H9 (cell line): ENCODE results near the gene ESPNL. TPM values are rescaled to one million over a fixed set of nuclear protein-coding genes. Genes with fewer than 3 reads are reported as not detected.

Source experiments
- DNase-seq: peaks from one replicate; pipeline ENCODE4 v3.0.0-alpha.2; 2017
- H2AFZ ChIP-seq: one replicate; pipeline ENCODE4 v1.6.1; 2013; ENCODE audit warnings: mild to moderate bottlenecking, low read length, control low read depth, moderate library complexity
- H2AK5ac ChIP-seq: 2 replicates; pipeline ENCODE4 v1.6.1; 2013; ENCODE audit warnings: low read length, control low read depth, mixed read lengths; ENCODE audit not compliant: insufficient read length
- H2BK120ac ChIP-seq: one replicate; pipeline ENCODE4 v1.6.1; 2013; ENCODE audit warnings: low read depth, mild to moderate bottlenecking, low read length, control low read depth, inconsistent platforms; ENCODE audit not compliant: poor library complexity, severe bottlenecking
- H2BK12ac ChIP-seq: 2 replicates; pipeline ENCODE4 v1.6.1; 2013; ENCODE audit warnings: low read length, control low read depth, mixed read lengths, low read depth; ENCODE audit not compliant: insufficient read length
- H2BK15ac ChIP-seq: 2 replicates; pipeline ENCODE4 v1.6.1; 2013; ENCODE audit warnings: low read depth, low read length, control low read depth
- H2BK20ac ChIP-seq: one replicate; pipeline ENCODE4 v1.6.1; 2013; ENCODE audit warnings: low read depth, mild to moderate bottlenecking, low read length, control low read depth, inconsistent platforms; ENCODE audit not compliant: poor library complexity, severe bottlenecking
- H2BK5ac ChIP-seq: 2 replicates; pipeline ENCODE4 v1.6.1; 2013; ENCODE audit warnings: low read length, control low read depth, mixed read lengths; ENCODE audit not compliant: insufficient read length
- H3K14ac ChIP-seq: 2 replicates; pipeline ENCODE4 v1.6.1; 2013; ENCODE audit warnings: low read length, control low read depth; ENCODE audit not compliant: insufficient read depth
- H3K18ac ChIP-seq: 2 replicates; pipeline ENCODE4 v1.6.1; 2013; ENCODE audit warnings: low read depth, mild to moderate bottlenecking, mixed read lengths, low read length, control low read depth; ENCODE audit not compliant: insufficient read length
- H3K23ac ChIP-seq: 2 replicates; pipeline ENCODE4 v1.6.1; 2013; ENCODE audit warnings: low read length, control low read depth, mixed read lengths, low read depth; ENCODE audit not compliant: insufficient read length
- H3K23me2 ChIP-seq: 2 replicates; pipeline ENCODE4 v1.6.1; 2013; ENCODE audit warnings: low read depth, mild to moderate bottlenecking, mixed read lengths, low read length, control low read depth; ENCODE audit not compliant: insufficient read length, poor library complexity, severe bottlenecking
- H3K27ac ChIP-seq: 2 replicates; pipeline ENCODE4 v1.5.1; 2013; ENCODE audit warnings: low read length, control low read depth, mixed read lengths, low read depth; ENCODE audit not compliant: insufficient read length
- H3K27me3 ChIP-seq: 2 replicates; pipeline ENCODE4 v1.6.1; 2013; ENCODE audit warnings: low read length, control low read depth, inconsistent platforms; ENCODE audit not compliant: insufficient read depth
- H3K4ac ChIP-seq: 2 replicates; pipeline ENCODE4 v1.6.1; 2013; ENCODE audit warnings: low read depth, mild to moderate bottlenecking, control low read depth, inconsistent platforms, low read length, moderate library complexity
- H3K4me1 ChIP-seq: 2 replicates; pipeline ENCODE4 v1.6.1; 2013; ENCODE audit warnings: low read length, control low read depth, inconsistent platforms; ENCODE audit not compliant: insufficient read depth
- H3K4me2 ChIP-seq: 2 replicates; pipeline ENCODE4 v1.6.1; 2013; ENCODE audit warnings: low read length, control low read depth, mixed read lengths; ENCODE audit not compliant: insufficient read length, insufficient read depth
- H3K56ac ChIP-seq: 2 replicates; pipeline ENCODE4 v1.6.1; 2013; ENCODE audit warnings: low read depth, mild to moderate bottlenecking, mixed read lengths, low read length, control low read depth; ENCODE audit not compliant: insufficient read length
- H3K79me1 ChIP-seq: 2 replicates; pipeline ENCODE4 v1.6.1; 2013; ENCODE audit warnings: low read depth, mild to moderate bottlenecking, moderate library complexity, low read length, control low read depth, inconsistent platforms; ENCODE audit not compliant: insufficient read depth, poor library complexity, severe bottlenecking
- H3K79me2 ChIP-seq: 2 replicates; pipeline ENCODE4 v1.6.1; 2013; ENCODE audit warnings: low read length, control low read depth, inconsistent platforms; ENCODE audit not compliant: insufficient read depth
- H3K9ac ChIP-seq: 2 replicates; pipeline ENCODE4 v1.6.1; 2013; ENCODE audit warnings: low read length, control low read depth, mixed read lengths; ENCODE audit not compliant: insufficient read length; ENCODE audit errors: extremely low read depth
- H3K9me3 ChIP-seq: one replicate; pipeline ENCODE4 v1.6.1; 2013; ENCODE audit warnings: low read depth, low read length, inconsistent platforms; ENCODE audit not compliant: control insufficient read depth
- H3T11ph ChIP-seq: one replicate; pipeline ENCODE4 v1.6.1; 2013; ENCODE audit warnings: mild to moderate bottlenecking, low read length, control low read depth, inconsistent platforms
- H4K20me1 ChIP-seq: one replicate; pipeline ENCODE4 v1.6.1; 2013; ENCODE audit not compliant: control insufficient read depth, insufficient read length, insufficient read depth
- H4K5ac ChIP-seq: 2 replicates; pipeline ENCODE4 v1.6.1; 2013; ENCODE audit warnings: low read depth, mild to moderate bottlenecking, mixed read lengths, low read length, control low read depth; ENCODE audit not compliant: insufficient read length
- H4K8ac ChIP-seq: replicated peaks from 2 replicates; pipeline ENCODE4 v1.6.1; 2013; ENCODE audit warnings: low read length, control low read depth, mixed read lengths, low read depth; ENCODE audit not compliant: insufficient read length
- H4K91ac ChIP-seq: 2 replicates; pipeline ENCODE4 v1.6.1; 2013; ENCODE audit warnings: low read depth, mild to moderate bottlenecking, moderate library complexity, mixed read lengths, low read length, control low read depth; ENCODE audit not compliant: insufficient read length
- H3K27ac Mint-ChIP-seq, 3 experiments: 2 replicates in 2 of 3; 3 replicates in 1 of 3; pipeline ENCODE4 v1.8.0; 2020 to 2021; ENCODE audit warnings: mixed read lengths in 3 of 3, mild to moderate bottlenecking in 1 of 3, moderate library complexity in 1 of 3
- H3K27me3 Mint-ChIP-seq: 2 replicates; pipeline ENCODE4 v1.8.0; 2021; ENCODE audit warnings: low read depth, mild to moderate bottlenecking, moderate library complexity, mixed read lengths
- H3K36me3 Mint-ChIP-seq, 3 experiments: 2 replicates in 2 of 3; 3 replicates in 1 of 3; pipeline ENCODE4 v1.8.0; 2020 to 2021; ENCODE audit warnings: low read depth in 3 of 3, mixed read lengths in 3 of 3; ENCODE audit not compliant: insufficient read depth in 1 of 3
- H3K4me1 Mint-ChIP-seq, 2 experiments: 2 replicates each; pipeline ENCODE4 v1.8.0; 2020; ENCODE audit warnings: mixed read lengths in 2 of 2
- H3K4me3 Mint-ChIP-seq, 2 experiments: 2 replicates in 1 of 2; 3 replicates in 1 of 2; pipeline ENCODE4 v1.8.0; 2020 to 2021; ENCODE audit warnings: mild to moderate bottlenecking in 2 of 2, mixed read lengths in 2 of 2, moderate library complexity in 1 of 2
- H3K9me3 Mint-ChIP-seq, 2 experiments: 2 replicates in 1 of 2; 3 replicates in 1 of 2; pipeline ENCODE4 v1.8.0; 2020; ENCODE audit warnings: mild to moderate bottlenecking in 2 of 2, mixed read lengths in 2 of 2, moderate library complexity in 1 of 2
- WGBS: extraction: QIAGEN DNeasy Blood & Tissue Kit; methylation state at CpG from one replicate; pipeline ENCODE4 v1.1.7; 2013; ENCODE audit warnings: missing lambda C conversion rate, low lambda C conversion rate, mixed read lengths; ENCODE audit not compliant: insufficient read length; ENCODE audit errors: extremely low coverage; 5-methylcytosine and 5-hydroxymethylcytosine counted together
- total RNA-seq: library from RNA; stranded (reverse); gene quantifications from 2 replicates; pipeline ENCODE4 v1.2.1, GENCODE V29; 2021
- TF ChIP-seq, protein P1 (sequence below): fragments of 200-600 bp; sonication (generic); conservative IDR thresholded peaks from 3 replicates; pipeline ENCODE4 v1.8.0; 2021; ENCODE audit warnings: antibody characterized with exemption, mild to moderate bottlenecking

Gene ESPNL
- total RNA-seq, 1 experiment from 2014 or later: 0.17 TPM

DNA sequence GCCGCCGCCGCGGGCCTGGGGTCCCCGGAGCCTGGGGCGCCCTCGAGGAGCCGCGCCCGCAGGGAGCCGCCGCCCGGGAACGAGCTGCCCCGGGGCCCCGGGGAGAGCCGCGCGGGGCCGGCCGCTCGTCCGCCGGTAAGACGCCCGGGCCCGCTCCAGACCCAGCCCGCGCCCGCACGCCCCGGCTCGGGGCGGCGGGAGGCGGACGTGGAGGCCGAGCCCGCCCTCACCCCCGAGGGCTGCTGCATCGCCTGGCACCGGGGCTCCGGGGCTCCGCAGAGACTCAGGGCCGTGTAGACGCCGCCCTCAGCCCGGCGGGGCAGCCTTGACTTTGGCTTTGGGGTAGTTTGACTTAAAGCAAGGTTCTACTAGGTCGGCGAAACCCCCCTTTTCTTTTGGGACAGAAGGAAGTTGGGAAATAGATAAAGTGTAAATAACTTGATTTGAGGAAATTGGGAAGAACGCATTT is 59.0 kb downstream of the ESPNL start:
- TF ChIP-seq, protein P1, sequence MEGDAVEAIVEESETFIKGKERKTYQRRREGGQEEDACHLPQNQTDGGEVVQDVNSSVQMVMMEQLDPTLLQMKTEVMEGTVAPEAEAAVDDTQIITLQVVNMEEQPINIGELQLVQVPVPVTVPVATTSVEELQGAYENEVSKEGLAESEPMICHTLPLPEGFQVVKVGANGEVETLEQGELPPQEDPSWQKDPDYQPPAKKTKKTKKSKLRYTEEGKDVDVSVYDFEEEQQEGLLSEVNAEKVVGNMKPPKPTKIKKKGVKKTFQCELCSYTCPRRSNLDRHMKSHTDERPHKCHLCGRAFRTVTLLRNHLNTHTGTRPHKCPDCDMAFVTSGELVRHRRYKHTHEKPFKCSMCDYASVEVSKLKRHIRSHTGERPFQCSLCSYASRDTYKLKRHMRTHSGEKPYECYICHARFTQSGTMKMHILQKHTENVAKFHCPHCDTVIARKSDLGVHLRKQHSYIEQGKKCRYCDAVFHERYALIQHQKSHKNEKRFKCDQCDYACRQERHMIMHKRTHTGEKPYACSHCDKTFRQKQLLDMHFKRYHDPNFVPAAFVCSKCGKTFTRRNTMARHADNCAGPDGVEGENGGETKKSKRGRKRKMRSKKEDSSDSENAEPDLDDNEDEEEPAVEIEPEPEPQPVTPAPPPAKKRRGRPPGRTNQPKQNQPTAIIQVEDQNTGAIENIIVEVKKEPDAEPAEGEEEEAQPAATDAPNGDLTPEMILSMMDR: no peak
- no peak overlapping the region for H4K8ac ChIP-seq
- no peak overlapping the region for H3K56ac ChIP-seq
- H3K23me2 ChIP-seq: peaks cover 10% of the 10 kb centered on the region
- H3K9ac ChIP-seq: no peak overlapping the region
- no peak overlapping the region for H3K27ac ChIP-seq
- peaks cover 46% of the 10 kb centered on the region for H3K27me3 Mint-ChIP-seq
- no peaks in the 10 kb centered on the region; a peak in 2 of 7 replicates for H3K36me3 Mint-ChIP-seq
- H3K27me3 ChIP-seq: peaks cover 13% of the 10 kb centered on the region; the same call in 1 of the 2 replicates
- H3K4me1 Mint-ChIP-seq: peaks cover 13 to 18% of the 10 kb centered on the region in 2 experiments
- peak overlapping the region; percentile 28 for H3K4me2 ChIP-seq
- H3K4ac ChIP-seq: no peak overlapping the region
- H2BK120ac ChIP-seq: no peak overlapping the region
- no peak overlapping the region for H3K18ac ChIP-seq
- no peak overlapping the region for H3K14ac ChIP-seq
- no CpG with 5 or more reads among the region's 52 CpGs for WGBS
- no peaks in the 10 kb centered on the region for H3K9me3 Mint-ChIP-seq
- H2AFZ ChIP-seq: no peak overlapping the region
- H4K20me1 ChIP-seq: no peaks in the 10 kb centered on the region
- H2BK12ac ChIP-seq: no peak overlapping the region
- DNase-seq: no peak
- no peak overlapping the region for H2BK15ac ChIP-seq
- no peaks in the 10 kb centered on the region for H3K79me2 ChIP-seq
- no peak overlapping the region for H4K5ac ChIP-seq
- H3K27ac Mint-ChIP-seq: no peak overlapping the region
- no peak overlapping the region for H3K23ac ChIP-seq
- no peak overlapping the region for H2BK5ac ChIP-seq
- no peaks in the 10 kb centered on the region for H3K4me1 ChIP-seq
- no peak overlapping the region for H3T11ph ChIP-seq
- H2AK5ac ChIP-seq: no peak overlapping the region
- H2BK20ac ChIP-seq: no peak overlapping the region
- H3K9me3 ChIP-seq: no peaks in the 10 kb centered on the region
- no peaks in the 10 kb centered on the region for H3K79me1 ChIP-seq
- peak overlapping the region; percentile 60 to 79 for H3K4me3 Mint-ChIP-seq
- H4K91ac ChIP-seq: no peak overlapping the region
